Heart left ventricle (tissue), 16 donors: Measurements from ENCODE around the gene DLGAP1. TPM values are rescaled to one million over a fixed set of nuclear protein-coding genes. Genes with fewer than 3 reads are reported as not detected.

Experiments used
- ATAC-seq, 4 donors: fragments of 200-7000 bp; cut with Tn5 transposase; one replicate each; pipeline ENCODE4 v1.9.1; 2020 to 2022; ENCODE audit warnings: moderate library complexity in 4 of 4, mild to moderate bottlenecking in 3 of 4, moderate number of reproducible peaks in 1 of 4
- DNase-seq, 5 donors: peaks; one replicate each; pipeline ENCODE4 v3.0.0-alpha.2; 2020
- H3K27ac ChIP-seq, 12 donors: fragments of 200-600 bp; sonication (generic) in 4 of 12; one replicate each; pipeline versions ENCODE4 v1.5.0 to v1.8.0; 2016 to 2022; ENCODE audit warnings: mild to moderate bottlenecking in 2 of 12
- H3K27me3 ChIP-seq, 9 donors: fragments of 200-600 bp; sonication (generic) in 2 of 9; one replicate each; pipeline versions ENCODE4 v1.5.1 to v1.8.0; 2016 to 2022; ENCODE audit warnings: mild to moderate bottlenecking in 3 of 9
- H3K36me3 ChIP-seq, 9 donors: fragments of 200-600 bp; sonication (generic) in 2 of 9; one replicate each; pipeline versions ENCODE4 v1.5.0 to v1.8.0; 2018 to 2022; ENCODE audit warnings: mild to moderate bottlenecking in 2 of 9
- H3K4me1 ChIP-seq, 12 donors: fragments of 200-600 bp; sonication (generic) in 4 of 12; one replicate each; pipeline versions ENCODE4 v1.5.0 to v1.8.0; 2016 to 2022; ENCODE audit warnings: mild to moderate bottlenecking in 3 of 12
- H3K4me3 ChIP-seq, 12 donors: fragments of 200-600 bp; sonication (generic) in 4 of 12; one replicate each; pipeline versions ENCODE4 v1.5.0 to v1.8.0; 2017 to 2022; ENCODE audit warnings: mild to moderate bottlenecking in 9 of 12, moderate library complexity in 4 of 12
- H3K9me3 ChIP-seq, 12 donors: fragments of 200-600 bp; sonication (generic) in 4 of 12; one replicate each; pipeline versions ENCODE4 v1.5.0 to v1.8.0; 2016 to 2022; ENCODE audit warnings: mild to moderate bottlenecking in 1 of 12
- POLR2A ChIP-seq, 2 donors: fragments of 450-650 bp; IDR thresholded peaks; one replicate each; pipeline ENCODE4 v1.6.1; 2017; ENCODE audit warnings: antibody characterized with exemption in 2 of 2, mild to moderate bottlenecking in 2 of 2, moderate library complexity in 2 of 2
- WGBS, 4 donors: extraction: QIAGEN DNeasy Blood & Tissue Kit in 2 of 4; methylation state at CpG; one replicate each; pipeline versions ENCODE4 v1.1.5 to v1.1.7; 2013 to 2018; 5-methylcytosine and 5-hydroxymethylcytosine counted together
- intact Hi-C, 10 donors: fragments of 100-400 bp; cut with DNase I; formaldehyde crosslinking; loops; one replicate each; pipeline versions ENCODE4 v1.11.1 to v1.14.2; 2022
- polyA plus RNA-seq, 2 donors: library from polyadenylated mRNA; stranded (reverse); fragments of 200-250 nt; gene quantifications; one replicate each; pipeline ENCODE4 v1.2.3, GENCODE V29; 2013
- total RNA-seq, 9 donors: library from RNA; depleted of rRNA in 2 of 9; stranded (reverse); fragments of >200 nt in 2 of 9; fragmentation: NEBNext Ultra II Directional in 3 of 9; extraction: Animal tissue kit (Norgen Biotek cat#: 25700) in 3 of 9; gene quantifications; one replicate each; pipeline versions ENCODE4 v1.1.0 to v1.2.4, GENCODE V29; 2016 to 2023
- TF ChIP-seq, protein P1 (sequence below), 12 donors: fragments of 200-600 bp; sonication (generic) in 4 of 12; IDR thresholded peaks; one replicate each; pipeline versions ENCODE4 v1.5.0 to v1.8.0; 2018 to 2022; ENCODE audit warnings: antibody characterized with exemption in 12 of 12, mild to moderate bottlenecking in 5 of 12
- donor health status: ischemic (EF 13 %, LVEDD 7.1; RV severe dilation, severe dysfunction).
- donor health status: healthy with polysubstance abuse.
- donor health status: DM: no; HTN: yes; CAD: no.
- donor health status: DM: no; HTN: no; CAD: no.
- donor health status: ischemic (EF 25% LVEDD 6.9; RV normal size, moderate dysfunction).
- donor health status: ischemic (EF 25% LVEDD 5.7; RV mildly dilated, moderate dysfunction).
- donor health status: healthy.
- donor health status: DM: yes; HTN: yes; CAD: no.
- donor health status: ischemic (EF 35%, LVEDD 5.7; RV mildly dilated, moderate dysfunction).
- donor health status: nonischemic (EF 11% LVEDD 7.7; RV severe dilation, severe dysfunction).
- donor health status: DM: yes; HTN: yes; CAD: no.
- donor health status: PGD.
- donor health status: ischemic (EF 29% LVEDD 5.4; RV normal size, mild dysfunction).
- donor health status: nonischemic (EF 23%, LVEDD 6.1; RV moderate dilation, normal function).

Gene DLGAP1
- total and polyA plus RNA-seq, 11 donors, result 0.10 to 5.5 (median 0.40) TPM; not detected in 1

DNA sequence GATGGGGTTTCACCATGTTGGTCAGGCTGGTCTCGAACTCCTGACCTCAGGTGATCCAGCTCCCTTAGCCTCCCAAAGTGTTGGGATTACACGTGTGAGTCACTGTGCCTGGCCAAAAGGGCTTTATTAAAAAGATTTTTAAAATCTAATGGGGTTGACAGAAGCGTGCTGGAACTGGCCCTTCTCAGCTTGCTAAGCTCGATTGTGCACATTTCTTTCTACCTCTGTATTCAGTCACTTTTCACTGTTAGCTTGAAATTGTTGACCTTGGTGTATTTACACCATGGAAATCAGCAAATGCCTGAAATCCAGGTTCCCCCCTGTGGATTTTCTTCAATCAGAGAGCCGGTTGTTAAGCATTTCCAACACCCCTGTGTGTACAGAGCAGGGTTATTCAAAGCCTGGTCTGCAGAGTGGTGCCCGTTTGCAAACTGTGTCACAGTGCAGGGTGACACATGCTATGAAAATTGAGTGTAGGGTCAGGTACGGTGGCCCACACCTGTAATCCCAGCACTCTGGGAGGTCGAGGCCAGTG is 864.9 kb downstream of the DLGAP1 start:
- Histone ChIP-seq H3K4me1 (peaks cover 5 to 25% (median 13%) of the 10 kb centered on the region in 12 donors), H3K27ac (no peak overlapping the region), H3K9me3 (no peaks in the 10 kb centered on the region), H3K4me3 (no peak overlapping the region), H3K36me3 (no peaks in the 10 kb centered on the region), H3K27me3 (no peaks in the 10 kb centered on the region)
- intact Hi-C loops, result loop anchor here in 7 of 10 donors (5.0 to 10.0 kb wide), 8 partner anchors 62 to 435 kb away; partner anchors contain the start of genes TGIF1 (in 2 of the 7) and MYL12B (in 1 of the 7)
- WGBS, 4 donors, result 89 to 92% (median 90%) methylated on average over 8 of the region's 8 CpGs
- DNase-seq (peak in 1 of 5 donors; percentile 11), ATAC-seq (no peak)
- TF ChIP-seq, protein P1, sequence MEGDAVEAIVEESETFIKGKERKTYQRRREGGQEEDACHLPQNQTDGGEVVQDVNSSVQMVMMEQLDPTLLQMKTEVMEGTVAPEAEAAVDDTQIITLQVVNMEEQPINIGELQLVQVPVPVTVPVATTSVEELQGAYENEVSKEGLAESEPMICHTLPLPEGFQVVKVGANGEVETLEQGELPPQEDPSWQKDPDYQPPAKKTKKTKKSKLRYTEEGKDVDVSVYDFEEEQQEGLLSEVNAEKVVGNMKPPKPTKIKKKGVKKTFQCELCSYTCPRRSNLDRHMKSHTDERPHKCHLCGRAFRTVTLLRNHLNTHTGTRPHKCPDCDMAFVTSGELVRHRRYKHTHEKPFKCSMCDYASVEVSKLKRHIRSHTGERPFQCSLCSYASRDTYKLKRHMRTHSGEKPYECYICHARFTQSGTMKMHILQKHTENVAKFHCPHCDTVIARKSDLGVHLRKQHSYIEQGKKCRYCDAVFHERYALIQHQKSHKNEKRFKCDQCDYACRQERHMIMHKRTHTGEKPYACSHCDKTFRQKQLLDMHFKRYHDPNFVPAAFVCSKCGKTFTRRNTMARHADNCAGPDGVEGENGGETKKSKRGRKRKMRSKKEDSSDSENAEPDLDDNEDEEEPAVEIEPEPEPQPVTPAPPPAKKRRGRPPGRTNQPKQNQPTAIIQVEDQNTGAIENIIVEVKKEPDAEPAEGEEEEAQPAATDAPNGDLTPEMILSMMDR (IDR thresholded peaks at IDR 0.05), result no peak
- TF ChIP-seq POLR2A (IDR thresholded peaks at IDR 0.05), result no peak

DNA sequence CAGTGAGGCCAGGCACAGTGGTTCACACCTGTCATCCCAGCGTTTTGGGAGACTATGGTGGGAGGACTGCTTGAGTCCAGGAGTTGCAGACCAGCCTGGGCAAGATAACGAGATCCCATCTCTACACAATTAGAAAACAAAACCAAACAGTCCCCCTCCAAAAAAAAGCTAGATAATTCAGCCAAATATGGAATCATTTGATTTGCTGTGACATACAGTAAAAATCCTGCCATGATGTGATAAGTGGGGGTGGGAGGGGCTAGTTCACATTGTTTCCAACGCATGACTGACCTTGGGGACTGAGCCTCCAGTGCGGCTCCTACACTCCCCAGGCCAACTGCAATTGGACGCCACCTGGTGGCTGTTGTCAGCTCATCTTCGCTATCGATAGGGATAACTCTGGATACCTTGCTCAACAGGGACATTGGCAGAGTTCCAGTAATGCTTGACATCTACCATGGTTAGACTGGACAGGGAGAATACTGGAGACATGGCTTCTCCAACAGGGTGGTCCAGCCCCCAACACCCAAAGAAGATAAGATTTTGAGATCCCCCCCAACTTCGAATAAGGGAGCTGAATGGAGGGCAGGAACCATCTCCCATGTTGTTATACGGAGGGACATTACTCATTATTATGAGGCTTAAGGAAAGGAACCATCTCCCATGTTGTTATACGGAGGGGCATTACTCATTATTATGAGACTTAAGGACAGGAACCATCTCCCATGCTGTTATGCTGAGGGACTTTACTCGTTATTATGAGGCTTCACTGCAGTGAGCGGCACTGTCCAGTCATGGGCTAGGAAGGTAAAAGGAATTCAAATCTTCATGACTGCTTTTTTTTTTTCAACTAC is 869.2 kb downstream of the DLGAP1 start:
- peaks cover 0 to 9% (median 0%) of the 10 kb centered on the region in 12 donors for H3K4me1 ChIP-seq
- intact Hi-C loops, result loop anchor here in 3 of 10 donors (5.0 kb wide), 2 partner anchors 129 to 304 kb away; no protein-coding TSS in a partner anchor
- no peak overlapping the region for H3K27ac ChIP-seq
- DNase-seq (peak; percentile 69 to 83 (median 76)), ATAC-seq (peak; percentile 55 to 95 (median 88))
- no peaks in the 10 kb centered on the region for H3K9me3 ChIP-seq
- TF ChIP-seq POLR2A (IDR thresholded peaks at IDR 0.05), result no peak
- TF ChIP-seq, protein P1 (IDR thresholded peaks at IDR 0.05), result peak; percentile 60 to 84 (median 70)
- 48 to 56% (median 49%) methylated on average over 11 to 12 of the region's 12 CpGs for WGBS, 4 donors
- no peak overlapping the region for H3K4me3 ChIP-seq
- no peaks in the 10 kb centered on the region for H3K27me3 ChIP-seq
- no peaks in the 10 kb centered on the region for H3K36me3 ChIP-seq

DNA sequence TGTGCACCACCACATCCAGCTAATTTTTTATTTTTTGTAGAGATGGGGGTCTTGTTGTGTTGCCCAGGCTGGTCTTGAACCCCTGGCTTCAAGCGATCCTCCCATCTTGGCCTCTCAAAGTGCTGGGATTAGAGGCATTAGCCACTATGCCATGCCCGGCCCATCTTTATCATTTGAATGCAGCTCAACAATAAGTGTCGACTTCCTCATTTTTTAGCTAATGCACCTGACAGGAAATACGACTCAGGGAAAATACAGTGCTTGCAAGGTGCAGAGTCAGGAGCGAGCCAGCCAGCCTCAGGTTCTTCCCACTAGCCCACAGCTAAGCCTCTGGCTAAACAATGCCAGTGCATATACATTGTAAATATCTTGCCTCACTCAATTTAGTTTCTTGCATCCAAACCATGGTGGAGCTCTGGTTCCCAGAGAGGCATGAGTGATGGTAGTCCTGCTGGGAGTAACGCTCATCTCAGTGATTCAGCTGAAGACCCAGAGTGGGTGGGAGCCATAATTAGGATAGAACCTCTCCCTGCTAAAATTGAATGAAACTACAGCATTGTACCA is 870.1 kb downstream of the DLGAP1 start:
- Histone ChIP-seq H3K27me3 (no peaks in the 10 kb centered on the region), H3K4me1 (peaks cover 0 to 9% (median 0%) of the 10 kb centered on the region in 12 donors), H3K4me3 (no peak overlapping the region), H3K36me3 (no peaks in the 10 kb centered on the region), H3K9me3 (no peaks in the 10 kb centered on the region), H3K27ac (no peak overlapping the region)
- intact Hi-C loops, result loop anchor here in 5 of 10 donors (5.0 kb wide), 3 partner anchors 118 to 303 kb away; no protein-coding TSS in a partner anchor
- TF ChIP-seq, protein P1 (IDR thresholded peaks at IDR 0.05), result no peak
- TF ChIP-seq POLR2A (IDR thresholded peaks at IDR 0.05), result no peak
- ATAC-seq (peak in 1 of 4 donors; percentile 11), DNase-seq (peak in 1 of 5 donors; percentile 5)
- 80 to 92% (median 88%) methylated on average over 6 of the region's 6 CpGs for whole genome bisulfite sequencing, 4 donors
